Inferior parietal cortex (tissue), 1 donor: ENCODE measurements around the gene SYCE3.

Source experiments
- DNase-seq: peaks from one replicate; pipeline ENCODE4 v3.0.0-alpha.2; 2016; ENCODE audit errors: extremely low spot score

The SYCE3 gene

DNA sequence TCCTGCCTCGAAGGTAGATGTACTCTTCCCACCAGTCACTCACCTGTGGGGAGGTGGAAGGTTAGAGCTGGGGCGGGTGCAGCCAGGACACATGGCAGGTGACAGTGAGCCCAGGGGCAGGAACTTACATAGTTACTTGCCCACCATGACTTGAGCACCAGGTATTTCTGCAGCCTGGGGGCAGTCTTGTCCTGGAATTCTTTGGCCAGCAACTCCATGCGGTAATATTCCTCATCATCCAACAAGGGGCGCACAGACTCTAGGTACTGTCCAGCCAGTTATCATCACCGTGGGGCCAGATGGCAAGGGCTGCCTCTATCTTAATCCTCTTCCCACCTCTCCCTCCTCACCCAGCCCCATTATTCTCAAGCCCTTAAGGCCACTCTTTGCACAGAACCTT, 13.4 kb upstream of the SYCE3 start:
- DNase-seq, result no peak

DNA sequence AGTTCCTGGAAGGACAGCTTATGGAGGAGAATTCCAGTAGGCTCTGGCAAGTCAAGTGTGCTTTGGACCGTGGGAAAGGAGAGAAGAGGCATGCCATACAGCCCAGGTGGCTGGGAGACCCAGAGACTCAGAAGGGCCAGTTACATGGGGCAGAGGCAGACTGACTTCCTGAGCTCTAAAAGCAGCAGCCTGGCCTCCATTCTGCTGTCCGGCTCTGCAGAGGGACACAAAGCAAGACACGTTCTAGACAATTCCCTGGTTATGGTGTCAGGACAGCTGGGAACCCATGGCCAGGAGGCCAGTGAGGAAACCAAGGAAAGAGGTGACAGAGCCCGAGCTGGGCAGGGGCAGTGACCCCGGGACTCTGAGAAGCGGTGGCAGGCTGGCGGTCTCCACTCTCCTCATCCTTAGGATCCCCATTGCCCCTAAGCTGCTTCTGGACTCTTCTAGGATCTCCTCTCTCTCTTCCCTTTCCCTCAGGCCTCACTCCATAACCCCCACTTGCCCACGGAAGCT, 12.8 kb upstream of the SYCE3 start:
- no peak for DNase-seq

GRCh38 chr22:50574383-50574755, 11.7 kb upstream of the SYCE3 start:
- no peak for DNase-seq

DNA sequence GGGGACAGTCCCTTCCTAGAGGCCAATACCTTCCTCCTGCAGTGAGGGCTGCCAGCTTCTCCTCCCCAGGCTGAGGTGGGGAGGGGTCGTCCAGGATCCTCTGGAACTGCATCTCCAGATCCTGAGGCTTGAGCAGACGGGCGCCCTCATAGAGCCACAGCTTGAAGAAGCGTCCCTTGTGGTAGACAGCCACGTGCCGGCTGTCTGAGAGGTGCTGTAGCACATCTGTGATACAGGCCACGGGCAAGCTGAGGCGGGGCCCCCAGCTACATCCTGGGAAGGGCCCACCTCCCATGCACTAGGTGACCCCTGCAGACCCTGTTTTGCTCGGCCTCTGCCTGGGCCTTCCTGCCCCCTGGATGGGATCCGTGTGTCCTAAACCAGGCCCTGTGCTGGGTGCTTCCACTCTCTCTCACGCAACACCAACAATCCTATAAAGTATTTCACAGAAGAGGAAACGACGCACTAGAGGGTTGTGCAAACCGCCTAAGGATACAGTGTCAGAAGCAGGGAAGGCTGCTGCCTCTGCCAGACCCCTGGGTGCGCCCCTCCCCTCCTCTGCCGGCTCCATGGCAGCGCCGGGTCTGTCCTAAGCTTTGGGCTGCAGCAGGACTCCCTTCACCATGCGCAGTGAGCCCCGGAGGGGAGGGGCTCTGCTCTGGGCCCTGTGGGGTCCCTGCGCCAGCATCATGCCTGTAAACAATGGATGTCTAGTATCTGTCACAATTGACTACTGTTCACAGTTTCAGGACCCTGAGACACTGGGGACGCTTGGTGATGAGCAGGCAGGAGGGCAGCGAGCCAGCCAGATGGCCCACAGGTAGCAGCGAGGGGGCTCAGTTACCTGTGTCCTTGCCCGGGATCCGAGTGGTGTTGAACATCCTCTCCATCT, 11.0 kb upstream of the SYCE3 start:
- DNase-seq, result no peak

GRCh38 chr22:50572965-50573364, 10.2 kb upstream of the SYCE3 start:
- DNase-seq, result no peak

DNA sequence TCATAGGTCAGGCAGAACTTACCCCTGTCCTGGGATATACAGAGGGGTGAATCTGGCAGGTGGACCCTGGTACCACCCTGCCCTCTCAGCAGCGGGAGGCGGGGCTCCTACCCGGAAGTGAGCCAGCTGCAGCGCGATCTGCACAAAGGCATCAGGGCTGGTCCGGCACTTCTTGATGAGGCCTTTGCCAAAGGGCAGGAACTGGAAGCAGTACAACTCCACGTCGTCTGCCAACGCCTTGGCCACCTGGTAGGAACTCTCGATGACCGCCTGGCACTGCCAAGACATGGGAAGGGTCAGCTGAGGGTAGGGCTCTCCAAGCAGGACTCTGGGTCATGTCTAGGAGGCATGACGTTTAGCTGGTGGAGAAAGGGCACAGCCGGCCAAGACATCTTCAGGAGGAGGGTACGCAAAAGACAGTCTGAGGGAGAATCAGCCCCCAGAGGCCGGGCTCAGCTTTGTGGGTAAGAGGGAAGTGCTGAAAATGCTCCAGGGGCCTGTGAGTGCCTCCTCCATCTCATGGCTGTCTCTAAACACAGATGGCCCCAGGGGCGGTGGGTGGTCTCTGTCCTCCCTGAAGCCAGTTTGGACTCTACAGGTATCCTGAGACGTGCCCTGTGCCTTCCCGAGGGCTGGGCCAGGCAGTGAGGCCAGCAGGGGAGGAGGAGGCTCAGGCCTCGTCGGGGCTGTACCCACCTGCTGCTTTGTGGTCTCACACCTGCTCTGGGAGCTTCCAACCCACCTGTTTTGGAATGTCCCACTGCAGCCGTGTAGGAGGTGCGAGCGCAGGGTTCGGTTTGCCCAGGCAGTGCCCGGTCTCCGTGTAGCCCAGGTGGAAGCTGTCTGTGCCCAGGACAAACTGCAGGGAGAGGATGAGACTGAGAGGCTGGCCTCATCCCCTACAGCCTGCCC, 8.8 kb upstream of the SYCE3 start:
- DNase-seq, result no peak

- no peak for DNase-seq
Measured at GRCh38 chr22:50570861-50571260, 8.1 kb upstream of the SYCE3 start.

GRCh38 chr22:50569896-50570535, 7.3 kb upstream of the SYCE3 start:
- no peak for DNase-seq

DNA sequence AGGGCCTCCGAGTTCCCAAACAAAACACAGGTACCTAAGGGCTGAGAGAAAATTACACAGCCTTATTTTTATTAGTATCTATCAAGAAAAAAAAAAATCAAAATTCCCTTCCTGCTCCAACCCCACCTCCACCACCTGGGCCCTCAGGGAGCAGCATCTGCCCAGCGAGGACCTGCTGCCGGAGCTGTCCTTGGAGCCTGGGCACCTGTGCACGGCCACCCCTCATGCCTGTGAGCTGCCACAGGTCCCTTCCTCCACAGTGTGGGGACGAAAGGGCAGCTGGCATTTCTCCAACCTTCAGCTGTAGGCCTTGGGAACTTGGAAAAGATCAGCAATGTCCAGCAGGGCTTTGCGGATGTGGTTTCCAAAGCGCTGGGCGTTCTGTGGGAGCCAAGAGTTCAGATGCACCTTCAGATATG, 6.3 kb upstream of the SYCE3 start:
- DNase-seq, result no peak

GRCh38 chr22:50568626-50569025, 5.9 kb upstream of the SYCE3 start:
- DNase-seq, result no peak

- no peak for DNase-seq
Measured at GRCh38 chr22:50567721-50568252, 5.1 kb upstream of the SYCE3 start.

GRCh38 chr22:50564289-50564688, 1.6 kb upstream of the SYCE3 start:
- no peak for DNase-seq

GRCh38 chr22:50563413-50564160, 868 bp upstream of the SYCE3 start:
- DNase-seq, result peak; percentile 27

DNA sequence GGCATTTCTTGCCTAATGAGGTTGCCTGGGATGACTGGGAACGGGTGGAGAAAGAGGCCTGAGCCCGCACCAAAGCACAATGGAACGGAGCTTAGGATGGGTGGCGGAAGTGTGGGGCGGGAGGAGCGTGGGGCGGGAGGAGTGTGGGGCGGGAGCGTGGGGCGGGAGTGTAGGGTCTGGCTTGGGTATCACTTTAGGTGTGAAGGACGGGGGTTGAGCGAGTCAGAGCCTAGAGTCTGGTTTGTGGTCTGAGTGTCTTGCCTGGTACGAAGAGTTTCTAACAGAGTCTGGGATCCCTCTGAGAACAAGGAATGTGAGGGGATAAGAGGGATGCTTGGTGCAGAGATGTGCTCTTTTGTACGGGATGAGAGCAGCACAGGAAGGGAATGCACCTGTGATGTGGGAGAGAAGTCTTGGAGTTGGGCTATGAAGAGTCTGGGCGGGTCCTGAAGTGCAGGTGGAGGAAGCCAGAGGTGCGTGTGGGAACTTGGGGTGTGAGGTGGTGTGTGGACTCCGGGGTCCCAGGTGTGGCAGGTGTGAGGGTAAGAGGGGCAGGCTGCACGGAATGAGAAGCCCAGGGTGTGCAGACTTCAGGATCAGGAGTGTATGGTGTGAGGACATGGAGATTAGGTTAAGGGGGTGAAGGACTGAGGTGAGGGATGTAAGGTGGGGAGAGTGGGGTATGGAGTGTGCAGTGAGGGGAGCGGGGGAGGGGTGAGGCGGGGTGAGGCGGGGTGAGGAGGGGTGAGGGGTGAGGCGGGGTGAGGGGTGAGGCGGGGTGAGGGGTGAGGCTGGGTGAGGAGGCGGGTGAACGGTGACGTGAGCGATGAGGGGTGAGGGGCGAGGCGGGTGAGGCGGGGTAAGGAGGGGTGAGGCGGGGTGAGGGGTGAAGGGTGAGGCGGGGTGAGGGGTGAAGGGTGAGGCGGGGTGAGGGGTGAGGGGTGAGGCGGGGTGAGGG, 1.0 kb downstream of the SYCE3 start:
- no peak for DNase-seq

GRCh38 chr22:50560034-50560433, 2.7 kb downstream of the SYCE3 start:
- DNase-seq, result no peak

DNA sequence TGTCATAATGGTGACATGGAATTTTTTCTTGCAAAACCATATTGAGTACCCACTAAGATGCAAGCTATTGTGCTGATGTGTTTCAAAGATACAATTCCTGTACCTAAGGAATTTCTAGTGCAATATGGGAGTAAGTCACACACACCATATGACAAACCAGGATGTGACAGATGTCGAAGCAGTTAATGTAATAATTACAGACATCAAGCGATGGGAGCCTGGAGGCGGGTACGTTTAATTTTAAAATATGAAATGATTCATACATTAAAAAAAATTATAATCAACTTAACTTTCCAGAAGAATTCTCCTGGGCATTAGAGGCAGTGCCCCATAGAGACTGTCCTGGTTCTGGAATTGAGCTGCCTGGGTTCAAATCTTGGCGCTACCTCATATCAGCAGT, 6.0 kb downstream of the SYCE3 start:
- no peak for DNase-seq

- DNase-seq, result no peak
Measured at GRCh38 chr22:50553310-50553709, 9.4 kb downstream of the SYCE3 start.

- no peak for DNase-seq
Measured at GRCh38 chr22:50551160-50551752, 11.5 kb downstream of the SYCE3 start.

DNA sequence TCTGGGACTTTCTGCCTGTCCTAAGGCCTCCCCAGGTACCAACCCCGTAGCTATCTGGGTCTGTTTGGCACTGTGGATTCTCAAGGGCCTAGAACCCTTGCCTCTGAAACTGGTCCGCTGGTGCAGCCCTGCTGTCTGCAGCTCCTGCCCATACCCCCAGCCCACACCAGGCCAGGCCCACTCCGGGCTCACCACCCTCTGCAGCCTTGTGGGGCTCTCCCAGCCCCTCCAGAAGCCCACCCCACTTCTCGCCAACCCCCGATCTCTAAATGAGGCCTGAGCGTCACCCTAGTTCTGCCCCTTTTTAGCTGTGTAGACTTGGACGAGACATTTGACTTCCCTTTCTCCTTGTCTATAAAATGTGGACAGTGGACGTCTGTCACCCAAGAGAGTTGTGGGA, 12.3 kb downstream of the SYCE3 start:
- DNase-seq, result no peak
